Coronary artery (tissue), 2 donors: ENCODE results near the gene MAP3K14.

ENCODE experiments used
- DNase-seq: peaks from one replicate; pipeline ENCODE4 v3.0.0-alpha.2; 2017; ENCODE audit warnings: low spot score
- H3K27ac ChIP-seq, 2 donors: fragments of 200-600 bp; sonication (generic); one replicate each; pipeline ENCODE4 v1.5.1; 2016 to 2019
- H3K4me3 ChIP-seq: fragments of 200-600 bp; sonication (generic); 2 replicates; pipeline ENCODE4 v1.5.1; 2016; ENCODE audit warnings: mild to moderate bottlenecking, moderate library complexity
- TF ChIP-seq, protein P1 (sequence below): fragments of 200-600 bp; sonication (generic); IDR thresholded peaks from one replicate; pipeline ENCODE4 v1.5.1; 2019; ENCODE audit warnings: antibody characterized with exemption

The MAP3K14 gene

DNA sequence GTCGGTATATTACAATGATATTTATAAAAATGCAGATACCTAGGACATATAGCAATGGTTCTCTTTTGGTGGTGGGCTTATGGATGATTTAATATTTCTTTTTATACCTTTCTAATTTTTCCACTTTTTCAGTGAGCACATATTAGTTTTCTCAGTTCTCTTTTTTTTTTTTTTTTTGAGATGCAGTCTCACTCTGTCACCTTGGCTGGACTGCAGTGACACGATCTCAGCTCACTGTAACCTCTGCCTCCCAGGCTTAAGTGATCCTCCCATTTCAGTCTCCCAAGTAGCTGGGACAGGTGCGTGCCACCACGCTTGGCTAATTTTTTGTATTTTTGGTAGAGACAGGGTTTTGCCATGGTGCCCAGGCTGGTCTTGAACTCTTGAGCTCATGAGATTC lies 15.1 kb downstream of the MAP3K14 start:
- H3K27ac ChIP-seq, result peak overlapping the region in 1 of 2 donors; percentile 3

DNA sequence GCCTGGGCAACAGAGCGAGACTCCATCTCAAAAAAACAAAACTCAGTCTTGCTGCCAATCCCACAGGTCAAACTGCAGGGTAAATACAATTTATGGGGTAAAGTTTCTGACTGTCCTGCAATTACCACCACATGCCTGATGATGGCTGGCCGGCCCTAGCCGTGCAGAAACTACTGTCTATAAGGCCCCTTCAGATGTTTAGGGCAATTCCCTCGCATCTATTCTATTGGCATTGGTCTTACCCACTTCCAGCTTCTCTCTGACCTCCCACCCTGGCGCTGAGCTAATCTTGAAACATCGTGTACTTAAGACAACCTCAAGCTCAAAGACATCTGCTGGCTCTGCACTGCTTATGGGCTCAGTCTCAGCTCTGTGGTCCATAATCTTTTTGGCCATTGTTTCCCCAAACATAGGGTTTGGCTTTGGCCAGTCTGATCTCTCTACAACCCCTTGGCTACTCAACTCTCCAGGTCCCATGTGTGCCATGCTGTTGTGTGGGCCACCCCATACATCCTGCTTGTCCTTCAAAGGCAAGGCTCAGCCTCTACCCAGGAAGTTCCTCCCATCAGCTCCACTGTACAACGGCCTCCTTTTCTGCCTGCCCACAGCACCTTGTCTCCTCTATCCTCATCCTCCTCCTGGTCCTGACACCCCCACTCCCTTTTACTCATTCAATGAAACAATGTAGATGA lies 16.6 kb downstream of the MAP3K14 start:
- no peak overlapping the region for H3K4me3 ChIP-seq
- peak overlapping the region in 1 of 2 donors; percentile 16 for H3K27ac ChIP-seq
- TF ChIP-seq, protein P1, sequence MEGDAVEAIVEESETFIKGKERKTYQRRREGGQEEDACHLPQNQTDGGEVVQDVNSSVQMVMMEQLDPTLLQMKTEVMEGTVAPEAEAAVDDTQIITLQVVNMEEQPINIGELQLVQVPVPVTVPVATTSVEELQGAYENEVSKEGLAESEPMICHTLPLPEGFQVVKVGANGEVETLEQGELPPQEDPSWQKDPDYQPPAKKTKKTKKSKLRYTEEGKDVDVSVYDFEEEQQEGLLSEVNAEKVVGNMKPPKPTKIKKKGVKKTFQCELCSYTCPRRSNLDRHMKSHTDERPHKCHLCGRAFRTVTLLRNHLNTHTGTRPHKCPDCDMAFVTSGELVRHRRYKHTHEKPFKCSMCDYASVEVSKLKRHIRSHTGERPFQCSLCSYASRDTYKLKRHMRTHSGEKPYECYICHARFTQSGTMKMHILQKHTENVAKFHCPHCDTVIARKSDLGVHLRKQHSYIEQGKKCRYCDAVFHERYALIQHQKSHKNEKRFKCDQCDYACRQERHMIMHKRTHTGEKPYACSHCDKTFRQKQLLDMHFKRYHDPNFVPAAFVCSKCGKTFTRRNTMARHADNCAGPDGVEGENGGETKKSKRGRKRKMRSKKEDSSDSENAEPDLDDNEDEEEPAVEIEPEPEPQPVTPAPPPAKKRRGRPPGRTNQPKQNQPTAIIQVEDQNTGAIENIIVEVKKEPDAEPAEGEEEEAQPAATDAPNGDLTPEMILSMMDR, result no peak
- no peak for DNase-seq

More for the DNA sequence above, 15.1 kb downstream of the MAP3K14 start:
- TF ChIP-seq, protein P1, result no peak
- no peak for DNase-seq
- H3K4me3 ChIP-seq, result no peak overlapping the region

DNA sequence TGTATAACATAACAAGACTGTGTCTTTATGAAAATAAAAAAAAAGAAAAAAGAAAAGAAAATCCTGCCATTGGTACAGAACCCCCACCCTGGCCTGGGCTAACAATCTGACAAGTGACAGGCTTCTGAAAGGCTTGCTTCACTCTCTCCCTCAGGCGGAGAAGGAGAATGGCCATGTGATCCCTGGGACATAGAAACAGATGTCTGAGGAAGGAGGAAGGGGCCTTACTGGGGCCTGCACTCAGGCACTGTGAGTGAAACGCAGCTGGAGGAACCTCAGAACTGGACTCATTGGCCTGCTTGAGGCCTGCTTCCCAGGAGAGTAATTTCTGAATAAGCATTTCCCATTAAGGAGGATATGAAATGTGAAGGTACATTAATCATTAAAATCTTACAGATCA lies 17.5 kb downstream of the MAP3K14 start:
- DNase-seq, result no peak
- TF ChIP-seq, protein P1, result no peak
- Histone ChIP-seq H3K4me3 (no peak overlapping the region), H3K27ac (peak overlapping the region in 1 of 2 donors; percentile 16)

DNA sequence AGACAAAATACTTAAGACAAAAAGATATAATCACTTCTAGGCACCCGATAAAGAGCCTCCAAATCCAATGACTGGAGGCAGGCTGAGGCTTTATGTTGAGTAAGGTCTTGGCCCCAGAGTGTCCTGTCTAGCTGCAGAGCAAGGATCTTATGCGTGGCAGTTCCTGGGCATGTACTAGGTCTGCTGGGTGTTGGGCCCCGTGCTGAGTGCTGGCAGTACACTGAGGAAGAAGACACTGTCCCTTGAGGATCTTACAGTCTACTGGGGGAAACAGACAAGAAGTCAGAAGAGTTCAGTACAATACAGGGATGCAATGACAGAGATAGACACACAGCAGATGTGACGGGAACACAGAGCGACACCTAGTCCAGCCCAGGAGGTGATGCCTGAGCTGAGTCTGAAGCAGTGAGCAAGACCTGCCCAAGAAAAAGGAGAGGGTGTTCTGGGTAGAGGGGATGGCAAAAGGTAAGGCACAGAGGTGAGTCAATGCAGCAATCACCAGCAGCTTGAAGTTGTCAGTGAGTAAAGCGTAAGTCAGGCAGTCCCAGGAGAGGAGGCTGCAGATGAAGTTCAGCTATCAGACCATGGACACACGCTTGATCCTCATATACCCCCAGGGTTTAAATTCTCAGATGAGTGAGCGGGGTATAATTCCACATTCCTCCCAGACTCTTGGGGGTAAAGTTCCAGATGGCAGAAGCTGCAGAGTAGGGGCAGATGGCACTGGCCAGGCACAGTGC lies 18.1 kb downstream of the MAP3K14 start:
- TF ChIP-seq, protein P1, result no peak
- no peak for DNase-seq
- H3K4me3 ChIP-seq, result no peak overlapping the region
- peak overlapping the region in 1 of 2 donors; percentile 26 for H3K27ac ChIP-seq

DNA sequence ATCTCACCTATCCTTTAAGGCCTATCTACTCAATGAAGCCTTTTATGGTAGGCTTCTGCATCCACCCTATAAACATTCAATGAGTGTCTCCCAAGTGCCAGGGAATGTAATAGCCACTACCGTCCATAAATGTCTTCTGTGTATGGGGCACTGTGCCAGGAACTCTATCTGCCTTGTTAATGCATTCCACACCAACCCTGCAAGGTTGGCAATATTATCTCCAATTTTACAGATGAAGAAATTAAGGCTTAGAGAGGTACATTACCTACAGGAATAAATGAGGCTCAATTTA lies 20.0 kb downstream of the MAP3K14 start:
- H3K4me3 ChIP-seq, result no peak overlapping the region
- no peak for DNase-seq
- TF ChIP-seq, protein P1, result no peak
- H3K27ac ChIP-seq, result peak overlapping the region in 1 of 2 donors; percentile 32

DNA sequence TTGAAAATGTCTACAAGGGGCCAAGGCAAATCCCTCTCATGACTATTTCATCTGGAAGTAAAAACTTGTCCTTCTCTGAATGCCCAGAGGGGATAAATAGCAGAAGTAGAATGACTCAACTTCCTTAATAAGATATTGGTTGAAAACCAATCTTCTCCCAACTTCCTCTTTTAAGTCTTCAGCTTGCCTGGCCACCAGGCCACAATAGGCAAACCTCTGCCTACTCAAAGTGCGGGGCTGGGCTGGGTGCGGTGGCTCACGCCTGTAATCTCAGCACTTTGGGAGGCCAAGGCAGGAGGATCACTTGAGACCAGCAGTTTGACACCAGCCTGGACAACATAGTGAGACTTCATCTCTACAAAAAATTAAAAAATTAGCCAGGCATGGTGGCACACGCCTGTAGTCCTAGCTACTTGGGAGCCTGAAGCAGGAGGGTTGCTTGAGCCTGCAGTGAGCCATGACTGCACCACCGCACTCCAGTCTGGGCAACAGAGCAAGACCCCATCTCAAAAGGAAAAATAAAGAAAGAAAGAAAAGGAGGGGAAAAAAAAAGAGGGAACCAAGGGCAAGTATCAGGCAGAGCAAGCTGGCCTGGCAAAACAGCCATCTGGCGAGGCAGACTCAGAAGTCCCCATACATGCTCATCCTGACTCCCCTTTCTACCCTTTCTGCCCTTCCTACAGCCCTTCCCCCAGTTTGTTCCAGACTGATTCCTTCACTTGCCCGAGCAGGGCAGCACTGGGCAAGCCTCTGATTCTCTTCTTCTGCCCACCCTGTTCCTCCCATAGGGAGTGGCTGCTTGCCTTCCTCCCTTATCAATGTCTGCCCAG lies 20.6 kb downstream of the MAP3K14 start:
- peak overlapping the region in 1 of 2 donors; percentile 57 for H3K27ac ChIP-seq
- H3K4me3 ChIP-seq, result no peak overlapping the region
- no peak for DNase-seq
- TF ChIP-seq, protein P1, result no peak
